UCSD-AML1 (cell line): ENCODE data around the gene CCDC142.

ENCODE experiments used
- DNase-seq: peaks from one replicate; lab custom pipeline; 2025; ENCODE audit not compliant: unreplicated experiment; lab: John Stamatoyannopoulos, UW

The CCDC142 gene

DNA sequence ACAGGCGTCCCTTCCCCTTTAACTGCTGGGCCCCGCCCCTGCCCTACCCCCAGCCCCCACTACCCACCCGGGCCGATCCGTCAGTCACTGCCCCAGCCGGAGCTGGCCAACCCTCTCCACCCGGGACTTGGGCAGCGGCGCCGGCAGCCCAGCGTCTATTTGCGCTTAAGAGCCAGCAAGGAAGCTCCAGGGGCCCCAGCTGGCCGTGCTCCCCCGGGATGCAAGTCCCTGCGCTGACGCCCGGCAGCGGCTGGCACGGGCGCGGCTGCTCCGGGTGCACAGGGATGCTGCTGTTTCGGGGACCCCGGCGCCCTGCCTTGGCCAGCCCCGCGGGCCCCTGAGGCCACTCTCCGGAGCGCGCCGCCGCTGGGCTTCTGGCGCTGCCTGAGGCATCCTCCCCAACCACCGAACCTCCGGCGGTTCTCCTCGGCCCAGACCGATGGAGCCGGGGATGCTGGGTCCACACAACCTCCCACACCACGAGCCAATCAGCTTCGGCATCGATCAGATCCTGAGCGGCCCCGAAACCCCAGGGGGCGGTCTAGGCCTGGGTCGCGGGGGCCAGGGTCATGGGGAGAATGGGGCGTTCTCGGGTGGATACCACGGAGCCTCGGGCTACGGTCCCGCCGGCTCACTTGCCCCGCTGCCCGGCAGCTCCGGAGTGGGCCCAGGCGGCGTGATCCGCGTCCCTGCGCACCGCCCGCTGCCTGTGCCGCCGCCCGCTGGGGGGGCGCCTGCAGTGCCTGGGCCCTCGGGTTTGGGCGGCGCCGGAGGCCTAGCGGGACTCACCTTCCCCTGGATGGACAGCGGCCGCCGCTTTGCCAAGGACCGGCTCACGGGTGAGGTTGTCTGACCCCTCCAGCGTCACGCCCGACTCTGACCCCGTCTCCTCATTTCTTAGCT lies 31.8 kb upstream of the CCDC142 start, which contains the start of gene TLX2:
Gene TLX2 (plus strand): TSS at position 83 of the 903 bp plus-strand sequence. CDS start 357 bp downstream, at position 440.
- DNase-seq = no peak

DNA sequence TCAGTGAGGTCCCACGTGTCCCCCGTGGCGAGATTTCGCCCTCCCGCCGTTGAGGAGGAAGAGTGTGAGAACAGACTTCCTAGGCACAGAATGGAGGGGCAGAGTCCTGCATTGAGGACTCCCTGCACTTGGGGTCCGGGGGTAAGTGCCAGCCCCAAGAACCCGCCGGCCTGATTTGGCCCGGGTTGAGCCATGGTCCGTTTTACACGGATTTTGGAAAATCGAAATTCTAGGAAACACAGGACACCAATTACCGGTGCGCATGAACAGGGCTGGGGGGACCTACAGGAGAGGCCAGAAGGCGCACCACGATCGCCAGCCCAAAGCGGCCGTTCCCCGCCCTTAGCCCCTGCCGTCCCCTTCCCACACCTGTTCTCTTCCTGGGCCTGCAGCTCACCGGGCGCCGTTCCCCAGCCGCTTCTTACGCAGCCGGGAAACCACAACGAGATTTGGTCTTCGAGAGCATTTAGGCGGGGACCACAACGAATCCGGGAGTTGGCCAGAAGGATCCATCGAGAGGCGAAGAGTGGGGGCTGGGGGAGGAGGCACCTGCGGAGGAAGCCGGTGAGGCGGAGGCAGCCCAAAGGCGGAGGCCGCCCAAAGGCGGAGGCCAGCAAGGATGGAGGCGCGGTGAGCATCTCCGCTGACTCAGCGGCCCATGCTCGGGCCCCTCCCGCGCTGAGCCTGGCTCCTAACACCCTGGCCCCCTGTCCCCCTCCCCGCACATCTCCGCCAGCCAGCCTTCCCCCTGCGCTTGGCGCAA lies 31.0 kb upstream of the CCDC142 start:
- DNase-seq = no peak

DNA sequence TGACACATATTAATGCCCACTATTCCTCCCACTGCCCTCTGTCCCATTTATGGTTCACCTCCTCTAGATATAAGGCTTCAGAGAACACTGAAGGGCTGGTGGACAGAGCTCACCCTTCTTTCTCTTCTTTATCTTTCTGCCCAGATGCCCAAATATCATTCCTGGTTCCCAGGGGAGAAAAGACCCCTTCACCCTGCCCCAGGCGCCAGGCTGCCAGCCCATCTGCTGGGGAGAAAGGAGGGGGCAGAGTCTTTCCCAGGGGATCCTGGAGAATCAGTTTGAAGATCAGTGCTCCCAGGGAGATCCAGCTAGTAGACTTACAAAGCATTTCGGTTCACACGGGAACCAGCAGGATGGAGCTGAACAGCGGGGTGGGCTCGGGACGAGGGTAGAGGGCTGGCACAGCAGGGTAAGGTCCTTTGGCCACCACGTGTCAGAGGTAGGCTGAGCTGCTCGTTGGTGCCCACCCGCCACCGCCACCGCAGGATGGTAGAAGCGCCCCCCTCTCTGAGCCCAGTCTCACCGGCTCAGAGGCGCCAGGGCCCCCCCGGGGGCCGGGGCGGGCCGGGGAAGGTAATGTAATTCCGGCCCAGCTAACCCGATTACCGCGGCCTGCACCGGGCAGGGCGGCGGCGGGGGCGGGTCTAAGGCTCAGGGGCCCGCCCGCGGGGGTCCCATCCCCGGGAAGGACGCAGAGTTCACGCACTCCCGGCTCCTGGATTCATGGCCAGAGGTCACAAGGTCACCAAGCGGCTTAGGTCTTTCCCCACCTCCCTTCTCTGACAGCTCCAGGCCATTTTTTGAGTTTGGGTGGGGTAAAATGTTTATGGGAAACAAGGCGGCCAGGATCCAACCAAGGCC lies 30.2 kb upstream of the CCDC142 start:
- no peak for DNase-seq

DNA sequence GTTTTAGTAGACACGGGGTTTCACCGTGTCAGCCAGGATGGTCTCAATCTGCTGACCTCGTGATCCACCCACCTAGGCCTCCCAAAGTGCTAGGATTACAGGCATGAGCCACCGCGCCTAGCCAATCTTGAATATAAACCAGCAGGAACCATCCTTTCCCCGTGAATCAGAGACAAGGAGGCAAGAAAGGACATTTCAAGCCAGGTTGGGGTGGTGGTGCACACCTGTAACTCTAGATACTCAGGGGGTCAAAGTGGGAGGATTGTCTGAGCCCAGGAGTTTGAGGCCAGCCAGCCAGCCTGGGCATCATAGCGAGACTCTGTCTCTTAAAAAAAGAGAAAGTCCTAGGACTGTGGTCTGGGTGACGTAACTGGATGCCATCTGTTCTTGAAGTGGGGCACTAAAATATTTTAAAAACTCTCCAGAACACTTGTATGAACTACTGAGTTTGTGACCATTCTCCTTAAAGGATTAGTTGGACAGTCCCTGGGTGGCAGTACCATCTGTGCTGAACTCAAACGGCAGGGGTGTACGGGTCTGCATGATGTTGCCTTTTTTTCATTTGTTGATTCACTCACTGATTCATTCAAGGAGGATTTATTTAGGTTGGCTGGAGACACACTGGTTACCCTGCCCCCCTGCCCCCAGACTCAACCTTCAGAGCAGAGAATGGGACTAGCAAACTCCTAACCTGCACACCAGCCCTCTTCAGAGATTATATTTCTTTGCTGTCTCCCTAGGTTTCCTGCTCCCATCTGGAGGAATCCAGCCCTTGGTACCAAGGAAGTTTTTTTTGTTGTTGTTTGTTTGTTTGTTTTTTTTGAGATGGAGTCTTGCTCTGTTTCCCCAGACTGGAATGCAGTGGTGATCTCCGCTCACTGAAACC lies 28.5 kb upstream of the CCDC142 start:
- DNase-seq = no peak

DNA sequence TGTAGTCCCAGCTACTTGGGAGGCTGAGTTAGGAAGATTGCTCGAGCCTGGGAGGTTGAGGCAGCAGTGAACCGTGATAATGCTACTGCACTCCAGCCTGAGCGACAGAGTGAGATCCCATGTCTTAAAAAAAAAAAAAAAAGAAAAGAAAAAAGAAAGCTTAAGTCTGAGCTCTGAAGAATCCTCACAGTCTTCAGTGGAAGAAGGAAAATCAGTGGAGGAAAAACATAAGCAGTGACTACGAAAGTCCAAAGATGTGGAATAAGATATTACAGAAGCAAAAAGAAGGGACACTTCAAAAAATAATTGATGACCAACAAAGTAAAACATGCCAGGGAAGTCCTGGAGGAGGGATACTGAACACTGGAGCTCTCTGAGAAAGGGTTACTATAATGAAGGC lies 27.5 kb upstream of the CCDC142 start:
- DNase-seq = no peak

DNA sequence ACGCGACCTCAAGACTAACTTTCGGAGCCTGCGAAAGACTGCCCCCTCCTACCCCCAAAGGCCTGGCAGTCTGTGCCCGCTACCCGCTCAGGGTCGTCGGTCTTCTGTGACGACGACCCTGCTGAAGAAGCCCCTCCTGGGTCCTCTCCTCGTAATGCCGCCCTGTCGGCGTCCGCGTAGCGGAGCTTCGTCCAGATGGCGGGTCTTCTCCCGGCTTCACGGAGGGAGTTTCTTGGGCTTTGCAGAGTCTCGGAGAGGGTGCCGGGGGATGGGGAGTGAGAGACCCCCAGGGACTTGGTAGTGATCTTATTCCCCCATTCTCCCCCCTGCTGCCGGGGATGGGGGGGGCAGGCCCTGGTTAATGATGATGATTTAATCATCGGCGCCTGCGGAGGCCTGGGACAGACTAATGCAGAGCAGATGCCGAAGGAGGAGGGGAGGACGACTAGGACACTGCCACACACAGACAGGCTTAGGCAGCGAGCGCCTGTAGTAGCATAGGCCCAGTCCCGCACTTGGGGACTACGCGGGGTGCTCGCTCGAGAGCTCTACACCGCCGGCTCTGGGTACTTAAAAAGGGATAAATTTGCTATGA lies 25.2 kb upstream of the CCDC142 start:
- DNase-seq = no peak

DNA sequence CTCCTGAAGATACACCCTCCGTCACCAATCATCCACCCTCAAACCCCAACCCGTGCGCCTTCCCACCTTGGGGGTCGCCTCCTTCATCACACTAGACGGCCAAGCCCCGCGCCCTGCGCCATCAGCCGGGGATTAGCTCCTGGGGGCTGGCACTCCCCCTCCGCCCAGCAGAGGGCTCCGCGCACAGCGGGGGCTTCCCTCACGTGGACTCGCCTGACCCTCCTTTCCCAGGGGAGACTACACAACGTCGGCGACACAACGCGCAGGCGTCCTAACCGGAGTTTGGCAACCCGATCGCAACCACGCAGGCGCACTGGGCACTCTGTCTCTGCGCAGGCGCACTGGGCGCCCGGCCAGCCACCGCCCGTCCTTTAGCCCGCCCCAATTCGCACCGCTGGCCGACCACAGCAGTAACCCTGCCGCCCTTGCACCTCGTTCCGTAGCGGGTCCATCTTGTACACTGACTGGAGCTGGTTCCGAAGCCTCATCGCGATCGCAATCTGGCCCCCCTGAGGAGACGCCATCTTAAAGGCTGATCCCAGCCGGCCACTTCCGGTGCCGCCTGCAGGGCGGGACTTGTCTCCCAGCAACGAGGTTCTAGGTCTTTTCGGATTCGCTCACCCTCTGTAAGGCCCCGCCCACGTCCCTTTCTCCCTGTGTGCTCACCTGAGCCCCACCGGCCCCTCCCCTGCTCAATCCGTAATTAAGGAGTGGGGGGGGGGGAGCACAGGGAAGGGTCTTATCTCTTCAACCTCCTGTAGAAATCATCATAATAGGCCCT lies 24.5 kb upstream of the CCDC142 start, which contains the start of gene PCGF1:
Gene PCGF1 (minus strand): TSS at position 551 of the 781 bp plus-strand sequence. CDS start 27 bp downstream, at position 524.
- DNase-seq = peak; percentile 98

DNA sequence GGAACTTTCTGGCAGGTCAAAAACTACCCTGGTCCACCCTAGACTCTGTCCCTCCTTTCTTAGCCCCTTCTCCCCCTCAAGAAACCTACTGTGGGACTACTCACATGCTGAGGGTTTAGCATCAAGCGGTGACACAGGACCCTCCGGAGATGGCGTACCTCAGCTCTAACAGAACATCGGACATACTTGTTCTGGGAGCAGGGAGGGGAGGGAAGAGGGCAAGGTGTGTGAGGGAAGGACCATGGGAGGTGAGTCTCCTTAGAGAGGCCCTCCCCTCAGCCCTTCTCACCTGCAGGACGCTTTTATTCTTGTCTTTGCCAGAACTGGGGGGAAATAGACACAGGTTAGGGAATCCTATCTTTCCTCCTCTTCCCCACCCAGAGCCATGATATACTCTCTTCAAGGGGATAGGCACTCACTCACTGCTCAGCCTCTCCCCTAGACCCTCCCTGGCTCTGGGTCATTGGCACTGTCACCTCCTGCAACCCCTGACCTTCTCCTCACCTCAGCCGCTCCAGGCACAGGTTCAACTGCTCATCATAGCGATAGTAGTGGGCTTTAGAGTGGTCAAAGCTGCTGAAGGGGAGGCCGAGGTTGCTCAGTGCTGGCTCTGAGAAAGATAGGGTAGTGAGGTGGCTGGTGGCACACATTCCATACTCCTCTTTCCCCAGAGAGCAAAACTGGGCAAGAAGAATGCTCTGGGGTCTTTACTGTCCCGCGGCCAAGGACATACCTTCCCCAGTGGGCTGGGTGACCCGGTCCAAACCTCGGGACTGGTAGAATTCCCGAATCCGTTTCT lies 22.8 kb upstream of the CCDC142 start:
- no peak for DNase-seq

DNA sequence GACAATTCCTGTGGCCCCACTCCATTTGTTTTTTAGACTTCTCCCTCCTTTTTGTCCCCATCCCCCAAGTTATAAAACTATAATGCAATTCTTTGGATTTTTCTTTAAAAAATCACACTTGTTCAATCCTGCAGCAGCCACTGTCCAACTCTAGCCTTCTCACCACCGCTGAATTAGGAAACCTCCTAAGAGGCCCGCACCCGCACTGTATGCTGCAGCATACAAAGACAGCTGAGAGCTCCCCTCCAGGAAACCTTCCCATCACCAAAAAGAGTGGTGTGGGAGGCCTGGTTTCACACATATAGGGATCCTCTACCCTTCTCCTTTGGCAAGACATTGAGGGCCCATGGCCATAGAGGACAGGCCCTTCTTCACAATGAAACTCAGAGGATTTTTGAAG lies 21.8 kb upstream of the CCDC142 start:
- no peak for DNase-seq

DNA sequence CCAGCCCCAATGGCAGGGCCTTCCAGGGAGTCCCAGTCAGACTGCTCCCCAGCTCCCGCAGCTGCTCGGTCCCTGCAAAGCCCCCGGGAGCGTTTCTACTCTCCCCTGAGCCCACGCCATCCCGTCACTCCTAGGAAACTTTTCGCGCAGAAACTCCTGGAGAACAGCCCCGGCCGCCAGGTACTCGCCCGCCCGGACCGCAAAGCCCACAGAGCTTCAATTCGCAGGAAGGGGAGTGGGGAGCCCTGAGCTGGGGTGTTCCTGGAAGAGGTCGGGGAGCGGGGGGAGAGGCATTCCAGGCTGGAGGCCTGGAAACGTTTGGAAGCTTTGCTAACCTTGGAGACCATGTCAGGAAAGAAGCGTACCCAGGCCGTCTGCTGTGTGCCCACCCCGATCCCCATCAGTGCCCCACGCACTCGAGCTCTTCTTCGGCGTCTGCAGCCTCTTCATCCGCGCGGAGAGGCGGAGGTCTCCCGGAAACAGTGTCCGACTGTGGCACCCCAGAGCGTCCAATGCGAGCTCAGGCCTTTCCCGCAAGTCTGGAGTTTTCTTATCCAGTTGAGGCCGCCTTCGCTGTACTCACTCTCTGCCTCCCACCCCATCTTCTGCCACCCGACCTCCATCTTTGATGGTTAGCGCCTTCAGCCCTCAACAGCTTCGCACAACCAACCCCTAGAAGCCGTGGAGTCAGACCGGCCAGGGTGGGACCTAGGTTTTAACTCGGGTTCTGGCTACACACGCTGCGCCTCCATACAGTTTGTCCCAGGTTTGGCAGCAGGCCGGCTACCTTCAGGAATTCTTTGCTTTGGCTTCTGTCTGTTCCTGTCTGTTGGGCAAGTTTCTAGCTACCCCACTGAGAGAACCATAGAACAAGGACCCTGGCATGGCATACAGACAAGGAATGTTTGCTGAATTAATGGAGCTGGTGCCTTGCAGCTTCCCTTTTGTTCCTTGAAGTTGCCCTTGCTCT lies 21.0 kb upstream of the CCDC142 start:
- no peak for DNase-seq

DNA sequence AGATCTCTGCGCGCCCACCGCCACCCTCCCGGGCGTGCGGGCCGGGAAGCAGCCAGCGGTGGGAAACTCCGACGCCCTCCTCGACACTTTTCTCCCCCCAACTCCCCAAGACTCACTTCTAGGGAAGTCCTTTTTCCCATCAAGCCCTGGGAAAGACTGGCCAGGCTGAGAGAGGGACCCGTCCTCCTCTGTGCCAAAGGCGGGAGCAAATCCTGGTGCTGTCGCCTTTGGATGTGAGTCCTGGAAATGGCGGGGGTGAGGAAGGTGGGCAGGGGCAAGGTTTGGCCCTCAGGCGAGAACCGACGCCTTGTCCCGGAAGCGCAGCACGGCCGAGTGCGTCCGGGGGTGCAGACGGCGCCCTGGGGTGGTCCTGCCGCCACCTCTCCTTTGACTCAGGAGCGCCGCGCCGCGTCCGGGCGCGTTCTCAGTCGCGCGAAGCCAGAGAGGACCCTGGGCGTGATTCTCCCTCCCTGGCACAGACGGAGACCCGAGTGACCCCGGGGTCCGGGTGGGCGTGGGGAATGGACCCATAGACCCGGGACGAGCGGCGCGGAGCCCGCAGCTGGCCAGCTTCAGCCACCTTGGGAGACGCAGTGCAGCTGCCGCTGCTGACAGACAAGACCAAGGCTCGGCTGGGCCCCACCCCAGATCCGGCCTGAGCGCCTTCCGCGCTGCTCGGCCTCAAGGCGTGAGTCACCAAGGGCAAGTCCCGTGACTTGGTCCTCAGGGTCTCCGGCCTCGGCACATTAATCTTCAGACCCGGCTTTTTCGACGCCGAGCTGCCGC lies 20.1 kb upstream of the CCDC142 start:
- peak; percentile 86 for DNase-seq

DNA sequence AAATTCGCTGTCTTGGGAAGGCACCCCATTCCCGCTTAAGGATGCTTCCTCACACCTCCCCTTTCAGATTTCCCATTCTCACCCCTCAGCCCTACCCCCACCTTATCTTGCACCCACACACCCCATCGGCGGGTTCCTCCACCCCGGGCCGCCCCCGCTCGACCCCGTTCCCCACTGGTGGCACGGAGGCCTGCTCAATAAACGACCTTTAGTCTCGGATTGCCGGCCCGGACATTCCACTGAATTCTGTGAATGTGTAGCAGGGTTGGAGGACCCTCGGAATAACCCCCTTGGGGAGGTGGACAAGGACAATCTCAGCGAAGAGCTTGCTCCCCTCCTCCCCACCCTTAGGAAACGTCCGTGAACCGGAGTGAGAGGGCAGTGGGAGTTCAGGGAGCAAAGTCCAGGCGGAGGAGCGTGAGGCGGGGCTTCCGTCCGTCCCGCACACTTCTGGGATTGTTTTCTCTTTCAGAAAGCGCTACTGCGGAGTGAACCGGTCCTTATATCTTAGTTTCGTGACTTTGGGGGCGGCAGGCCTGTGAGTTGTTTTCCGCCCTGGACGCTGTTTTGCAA lies 19.4 kb upstream of the CCDC142 start:
- no peak for DNase-seq

DNA sequence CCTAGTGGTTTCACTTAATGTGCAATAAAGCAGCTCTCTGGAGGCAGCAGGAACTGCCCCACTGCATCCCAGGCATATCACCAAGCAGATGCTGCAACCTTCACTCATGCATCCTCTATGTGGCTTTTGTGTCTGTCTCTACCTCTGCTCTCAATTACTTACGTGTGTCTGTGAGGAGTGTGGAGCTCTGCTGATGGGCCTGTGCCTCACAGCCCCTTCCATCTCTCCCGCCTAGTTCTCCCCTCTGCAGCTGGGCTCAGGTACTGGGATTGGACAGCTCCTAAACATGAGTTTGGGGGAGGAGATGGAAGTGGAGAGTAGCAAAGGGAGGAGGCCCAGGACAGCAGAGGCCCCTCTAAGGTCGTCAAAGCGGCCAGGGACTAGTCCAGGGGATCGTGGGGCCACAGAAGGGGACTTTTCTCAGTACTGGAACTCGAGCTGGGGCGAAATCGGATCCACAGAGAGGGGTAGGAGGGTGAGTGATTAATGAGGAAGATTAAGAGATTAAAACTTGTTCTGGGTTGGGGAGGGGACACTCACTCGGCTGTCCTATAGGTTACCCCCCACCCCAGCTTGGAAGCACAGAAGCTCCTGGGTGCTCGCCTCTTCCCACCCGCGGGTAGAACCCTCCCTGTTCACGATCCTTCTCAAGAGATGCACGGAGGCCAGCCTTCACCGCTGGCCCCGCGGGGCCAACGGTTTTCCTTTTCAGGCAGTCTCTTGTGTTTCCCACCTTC lies 18.7 kb upstream of the CCDC142 start:
- DNase-seq = no peak

DNA sequence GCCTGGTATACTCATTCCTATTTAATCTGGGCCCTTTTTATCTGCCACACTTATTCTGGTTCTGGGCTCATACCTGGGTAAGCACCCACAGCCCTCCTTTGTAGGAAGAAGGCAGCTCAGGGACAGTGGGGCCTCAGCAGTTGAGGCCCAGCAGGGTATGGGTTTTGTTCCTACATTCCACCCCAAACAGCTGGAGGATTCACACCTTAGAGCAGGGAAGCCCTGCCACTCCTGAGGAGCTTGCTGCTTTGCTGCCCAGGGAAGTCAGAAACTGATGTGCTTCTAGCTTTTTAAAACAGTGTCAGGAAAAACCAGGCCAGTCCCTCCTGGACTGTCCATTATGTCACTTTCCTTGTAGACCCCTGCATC lies 17.8 kb upstream of the CCDC142 start:
- DNase-seq = no peak

DNA sequence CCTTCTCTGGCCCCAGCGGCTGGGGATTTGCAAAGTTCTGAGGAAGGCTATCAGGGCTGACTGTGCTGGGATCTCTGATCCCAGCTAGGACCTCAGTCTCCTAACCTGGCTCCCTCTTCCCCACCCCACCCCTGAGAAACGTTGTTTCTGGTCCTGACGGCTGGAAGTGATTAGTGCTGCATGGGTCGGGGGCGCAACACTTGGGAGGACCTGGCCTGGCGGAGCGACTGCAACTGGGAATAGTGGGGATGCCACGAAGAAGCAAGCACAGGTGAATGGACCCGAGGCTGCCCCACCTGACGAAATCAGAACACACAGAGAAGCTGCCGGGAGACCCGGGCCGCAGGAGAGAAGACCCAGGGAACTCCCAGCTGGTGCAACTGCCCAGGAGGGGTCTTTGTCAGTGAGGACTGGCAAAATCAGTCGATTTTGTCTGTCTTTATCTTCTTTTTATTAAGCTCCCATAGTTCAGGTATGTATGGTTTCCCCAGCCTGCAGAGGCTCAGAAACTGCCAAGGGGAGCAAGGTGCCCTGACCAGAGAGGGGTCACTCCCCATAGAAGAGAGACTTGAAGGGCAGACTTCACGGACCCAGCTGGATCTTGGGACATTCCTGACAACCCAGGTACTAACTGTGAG lies 17.3 kb upstream of the CCDC142 start:
- DNase-seq = no peak
